HUES6 (cell line): ENCODE measurements around the gene GRIP2.

Source experiments
- H3K27ac ChIP-seq: 2 replicates; pipeline ENCODE4 v1.7.0; 2013; ENCODE audit warnings: low read depth, mild to moderate bottlenecking, low read length, inconsistent platforms
- H3K27me3 ChIP-seq: 2 replicates; pipeline ENCODE4 v1.6.1; 2013; ENCODE audit warnings: low read length; ENCODE audit not compliant: control insufficient read depth, insufficient read depth
- H3K36me3 ChIP-seq: 2 replicates; pipeline ENCODE4 v1.6.1; 2013; ENCODE audit warnings: low read length; ENCODE audit not compliant: control insufficient read depth, insufficient read depth
- H3K4me1 ChIP-seq: 2 replicates; pipeline ENCODE4 v1.6.1; 2013; ENCODE audit warnings: low read length; ENCODE audit not compliant: control insufficient read depth, insufficient read depth
- H3K4me3 ChIP-seq: 2 replicates; pipeline ENCODE4 v1.5.1; 2013; ENCODE audit warnings: low read depth, low read length
- H3K9ac ChIP-seq: one replicate; pipeline ENCODE4 v1.6.1; 2013; ENCODE audit warnings: mild to moderate bottlenecking, low read length
- H3K9me3 ChIP-seq: 2 replicates; pipeline ENCODE4 v1.6.1; 2013; ENCODE audit warnings: low read depth, low read length; ENCODE audit not compliant: control insufficient read depth, insufficient read depth

Gene GRIP2

DNA sequence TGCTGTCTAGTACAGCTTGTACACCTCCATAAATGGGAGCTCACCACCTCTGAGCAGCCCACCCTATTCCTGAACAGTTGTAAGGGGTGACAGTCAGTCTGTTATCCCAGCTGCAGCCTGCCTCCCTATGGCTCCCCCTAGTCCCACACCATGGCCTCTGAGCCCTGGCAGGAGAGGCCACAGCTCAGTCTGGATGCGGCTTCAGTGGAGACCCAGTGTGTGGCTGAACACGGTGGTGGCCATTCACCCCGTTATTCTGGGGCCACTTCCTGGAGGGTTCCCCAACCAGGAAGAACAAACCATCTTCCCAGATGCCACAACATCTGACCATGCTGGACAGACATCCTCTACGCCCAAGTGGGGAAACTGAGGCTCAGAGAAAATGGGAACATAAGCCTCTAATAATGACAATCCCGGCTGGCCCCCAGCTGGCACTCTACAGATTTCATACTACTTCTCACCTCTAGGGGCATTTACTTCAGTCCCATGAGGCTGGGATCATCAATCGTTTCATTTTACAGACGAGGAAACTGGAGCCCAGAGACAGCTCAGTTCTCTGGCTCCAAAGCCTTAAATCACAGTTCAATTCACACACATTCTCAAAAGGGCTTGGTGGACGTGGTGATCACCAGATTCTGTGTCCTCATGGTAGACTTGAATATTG, 9.2 kb upstream of the GRIP2 start:
- Histone ChIP-seq H3K27ac (no peak overlapping the region), H3K36me3 (no peaks in the 10 kb centered on the region), H3K4me3 (no peak overlapping the region), H3K27me3 (no peaks in the 10 kb centered on the region; the same call in 1 of the 2 replicates), H3K9me3 (no peaks in the 10 kb centered on the region), H3K9ac (no peak overlapping the region), H3K4me1 (peaks cover 14% of the 10 kb centered on the region; the same call in 1 of the 2 replicates)

DNA sequence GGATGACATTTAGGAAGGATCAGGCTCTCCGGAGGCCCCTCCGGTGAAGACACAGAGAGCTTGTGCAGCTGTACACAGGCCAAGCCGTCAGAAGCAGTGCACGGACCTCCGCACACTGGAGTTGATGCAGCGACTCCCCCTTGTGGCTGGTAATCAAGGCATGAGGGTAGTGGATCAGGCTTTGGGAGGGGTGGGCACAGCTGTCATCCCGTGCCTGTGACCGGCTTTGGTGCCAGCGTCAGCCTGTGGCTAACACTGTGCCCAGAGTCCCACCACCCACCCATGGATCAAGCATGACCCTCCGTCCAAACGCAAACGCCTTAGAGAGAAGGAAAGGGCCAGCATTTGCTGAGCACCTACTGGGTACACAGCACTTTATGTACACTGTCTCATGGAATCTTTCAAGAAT, 8.2 kb upstream of the GRIP2 start:
- H3K4me3 ChIP-seq, result no peak overlapping the region
- no peaks in the 10 kb centered on the region for H3K9me3 ChIP-seq
- no peak overlapping the region for H3K9ac ChIP-seq
- H3K4me1 ChIP-seq, result peaks cover 14% of the 10 kb centered on the region; the same call in 1 of the 2 replicates
- no peaks in the 10 kb centered on the region; the same call in 1 of the 2 replicates for H3K27me3 ChIP-seq
- no peak overlapping the region for H3K27ac ChIP-seq
- no peaks in the 10 kb centered on the region for H3K36me3 ChIP-seq

DNA sequence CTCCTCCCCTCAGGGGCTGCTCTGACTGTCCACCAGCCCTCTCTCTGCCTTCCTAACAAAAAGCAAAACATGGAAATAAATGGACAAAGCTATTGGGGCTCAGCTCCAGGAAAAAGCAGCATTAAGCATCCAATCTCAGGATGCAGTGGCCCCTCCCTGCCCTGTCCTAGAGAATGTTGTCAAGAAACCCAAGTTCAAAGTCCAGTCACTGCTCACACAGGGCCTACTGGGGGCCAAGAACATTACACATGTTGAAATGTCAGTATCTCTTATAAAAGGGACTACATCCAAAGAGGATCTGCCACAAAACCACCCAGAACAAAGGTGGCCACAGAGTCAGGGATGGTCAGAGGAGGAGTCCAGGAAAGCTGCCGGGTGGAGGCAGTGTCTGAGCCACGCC, 7.6 kb upstream of the GRIP2 start:
- Histone ChIP-seq H3K27me3 (no peaks in the 10 kb centered on the region; the same call in 1 of the 2 replicates), H3K9me3 (no peaks in the 10 kb centered on the region), H3K27ac (no peak overlapping the region), H3K36me3 (no peaks in the 10 kb centered on the region), H3K4me3 (no peak overlapping the region), H3K4me1 (peaks cover 14% of the 10 kb centered on the region; the same call in 1 of the 2 replicates), H3K9ac (no peak overlapping the region)

DNA sequence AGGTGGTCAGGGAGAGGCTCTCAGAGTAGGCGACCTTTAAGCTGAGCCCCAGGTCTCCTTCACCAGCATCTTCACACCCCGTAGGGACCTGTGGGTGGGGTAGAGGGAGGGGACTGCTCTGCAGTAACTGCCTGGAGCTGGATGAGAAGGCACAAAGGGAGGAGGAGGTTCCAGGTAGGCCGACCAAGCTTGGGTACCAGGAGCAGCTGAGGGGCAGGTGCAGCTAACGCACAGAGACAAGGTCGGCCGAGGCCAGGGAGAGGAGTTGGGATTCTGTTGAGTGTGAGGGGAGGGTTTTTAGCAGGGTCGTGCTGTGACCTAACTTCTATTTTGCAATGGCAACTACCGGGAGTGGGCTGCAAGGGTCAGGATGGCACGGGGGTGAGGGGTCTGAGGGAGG, 5.9 kb upstream of the GRIP2 start:
- H3K27ac ChIP-seq, result no peak overlapping the region
- H3K27me3 ChIP-seq, result no peaks in the 10 kb centered on the region; the same call in 1 of the 2 replicates
- H3K9ac ChIP-seq, result no peak overlapping the region
- H3K36me3 ChIP-seq, result no peaks in the 10 kb centered on the region
- H3K4me1 ChIP-seq, result peaks cover 7% of the 10 kb centered on the region; the same call in 1 of the 2 replicates
- H3K4me3 ChIP-seq, result no peak overlapping the region
- no peaks in the 10 kb centered on the region for H3K9me3 ChIP-seq

DNA sequence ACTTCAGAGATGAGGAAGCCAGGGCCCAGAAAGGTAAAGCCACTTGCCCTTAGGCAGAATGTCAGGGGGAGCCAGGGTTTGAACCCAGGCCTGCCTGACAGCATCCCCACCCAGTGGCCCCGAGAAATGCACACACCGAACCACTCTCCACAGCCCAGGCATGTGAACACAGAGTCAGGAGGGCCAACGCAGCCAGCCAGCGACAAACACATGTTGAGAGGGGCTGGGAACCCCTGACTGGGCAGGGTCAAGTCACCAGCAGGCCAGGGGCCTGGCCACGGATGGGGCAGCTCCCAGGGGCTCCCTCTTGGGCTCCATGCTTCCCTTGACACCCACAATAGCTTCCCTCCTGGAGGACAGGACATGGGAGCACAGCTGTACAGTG, 5.1 kb upstream of the GRIP2 start:
- Histone ChIP-seq H3K9me3 (no peaks in the 10 kb centered on the region), H3K27me3 (no peaks in the 10 kb centered on the region; the same call in 1 of the 2 replicates), H3K4me3 (no peak overlapping the region), H3K36me3 (no peaks in the 10 kb centered on the region), H3K9ac (no peak overlapping the region), H3K4me1 (peaks cover 10% of the 10 kb centered on the region; the same call in 1 of the 2 replicates), H3K27ac (no peak overlapping the region)

DNA sequence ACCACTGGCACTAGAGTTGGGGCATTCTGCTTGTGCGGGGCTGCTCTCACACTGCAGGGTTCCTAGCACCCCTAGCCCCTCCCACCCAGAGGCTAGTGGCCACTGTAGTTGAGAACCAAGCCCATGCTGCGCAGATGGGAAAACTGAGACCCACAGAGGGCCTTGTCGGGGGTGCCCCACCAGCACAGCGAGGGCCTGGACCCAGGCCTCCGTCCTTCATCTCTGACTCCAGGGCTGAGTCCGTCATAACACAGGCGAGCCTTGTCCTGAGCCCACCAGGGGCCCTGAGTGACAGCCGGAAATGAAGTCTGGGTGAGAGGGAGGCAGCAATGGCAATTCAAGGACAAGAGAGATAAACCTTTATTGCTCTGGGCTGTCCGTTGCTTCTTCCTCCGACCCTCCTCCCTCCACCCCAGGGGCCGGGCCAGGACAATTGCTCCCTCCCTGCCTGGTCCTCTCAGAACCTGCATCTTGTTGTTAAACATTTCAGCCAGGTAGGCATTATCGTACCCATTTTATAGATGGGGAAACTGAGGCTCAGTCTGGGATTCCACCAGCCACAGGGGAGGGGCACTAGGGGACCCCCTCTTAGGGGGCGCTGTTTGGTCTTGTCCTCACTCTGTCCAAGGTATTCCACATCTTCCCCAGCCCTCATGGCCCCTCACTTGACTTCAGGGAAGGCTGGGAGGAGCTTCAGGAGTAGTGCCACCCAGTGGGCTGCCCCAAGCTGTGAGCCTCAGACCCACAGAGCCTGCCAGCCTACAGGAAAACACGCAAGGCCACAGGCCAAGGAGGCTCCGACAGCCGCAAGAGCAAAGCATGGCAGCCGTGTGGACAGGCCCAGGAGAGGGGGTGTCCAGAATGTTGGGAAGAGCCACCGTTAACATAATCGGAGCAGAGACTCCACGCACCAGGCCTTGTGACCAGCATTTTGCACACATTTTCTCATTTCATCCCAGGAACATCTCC, 4.4 kb upstream of the GRIP2 start:
- H3K4me3 ChIP-seq, result no peak overlapping the region
- H3K9ac ChIP-seq, result no peak overlapping the region
- no peaks in the 10 kb centered on the region for H3K9me3 ChIP-seq
- H3K27ac ChIP-seq, result no peak overlapping the region
- H3K27me3 ChIP-seq, result no peaks in the 10 kb centered on the region; the same call in 1 of the 2 replicates
- peaks cover 13% of the 10 kb centered on the region; the same call in 1 of the 2 replicates for H3K4me1 ChIP-seq
- H3K36me3 ChIP-seq, result no peaks in the 10 kb centered on the region

DNA sequence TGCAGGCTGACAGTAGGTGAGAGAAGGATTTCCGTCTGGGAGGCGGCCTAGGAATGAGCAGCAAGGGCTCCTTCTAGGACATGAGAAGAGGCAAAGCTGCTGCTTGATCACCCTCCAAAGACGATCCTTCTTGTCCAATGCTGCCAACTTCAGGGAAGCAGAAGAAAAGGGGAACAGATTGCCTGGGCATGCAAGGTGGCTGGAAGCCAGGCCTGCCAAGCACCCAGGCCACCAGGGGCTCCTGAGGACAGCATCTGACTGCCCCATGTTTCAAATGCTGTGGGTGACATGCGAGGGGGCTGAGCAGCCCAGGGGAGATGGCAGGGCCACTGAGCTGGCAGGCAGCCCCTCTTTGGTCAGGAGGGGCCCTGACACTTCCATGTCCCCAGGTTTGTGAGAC, 3.3 kb upstream of the GRIP2 start:
- no peak overlapping the region for H3K9ac ChIP-seq
- no peaks in the 10 kb centered on the region for H3K36me3 ChIP-seq
- H3K27me3 ChIP-seq, result no peaks in the 10 kb centered on the region; the same call in 1 of the 2 replicates
- no peak overlapping the region for H3K27ac ChIP-seq
- H3K4me1 ChIP-seq, result peaks cover 13% of the 10 kb centered on the region; the same call in 1 of the 2 replicates
- no peaks in the 10 kb centered on the region for H3K9me3 ChIP-seq
- H3K4me3 ChIP-seq, result no peak overlapping the region

DNA sequence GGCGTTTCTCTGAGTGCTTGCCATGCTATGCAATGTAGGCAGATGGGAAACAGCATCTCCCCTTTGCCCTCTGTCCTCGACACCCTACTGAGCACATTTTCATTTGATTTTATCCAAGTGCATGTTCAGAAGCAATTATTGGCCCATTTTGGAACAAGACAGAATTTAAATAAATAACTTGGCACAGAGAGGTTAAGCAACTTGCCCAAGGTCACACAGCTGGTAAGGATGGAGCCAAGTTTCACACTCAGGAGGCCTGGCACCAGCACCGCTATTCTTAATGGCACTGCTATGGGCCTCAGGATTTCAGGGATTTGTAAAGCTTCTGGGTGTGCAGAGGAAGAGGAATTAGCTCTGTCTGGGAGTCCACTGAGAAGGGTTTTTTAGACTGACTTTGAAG, 2.5 kb upstream of the GRIP2 start:
- peaks cover 13% of the 10 kb centered on the region; the same call in 1 of the 2 replicates for H3K4me1 ChIP-seq
- no peak overlapping the region for H3K27ac ChIP-seq
- H3K9ac ChIP-seq, result no peak overlapping the region
- H3K36me3 ChIP-seq, result no peaks in the 10 kb centered on the region
- no peaks in the 10 kb centered on the region for H3K9me3 ChIP-seq
- no peak overlapping the region for H3K4me3 ChIP-seq
- H3K27me3 ChIP-seq, result no peaks in the 10 kb centered on the region; the same call in 1 of the 2 replicates

DNA sequence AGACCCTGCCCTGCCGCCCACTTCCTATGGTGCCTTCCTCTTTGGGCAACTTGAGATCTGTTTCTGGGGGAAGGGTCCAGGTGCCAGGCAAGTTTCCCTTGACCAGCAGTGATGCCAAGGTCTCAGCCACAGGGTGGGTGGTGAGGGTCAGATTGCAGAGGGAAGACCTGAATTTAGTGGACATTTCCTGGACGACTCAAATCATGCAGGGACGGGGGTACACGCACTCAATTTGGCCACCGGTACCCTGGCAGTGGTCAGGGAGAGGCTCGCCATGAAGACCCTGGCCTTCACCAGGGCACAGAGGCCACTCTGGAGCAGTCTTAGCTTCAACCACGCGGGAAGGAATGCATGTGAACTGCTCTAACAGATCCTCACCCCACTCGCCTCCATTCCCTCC, 1.5 kb upstream of the GRIP2 start:
- H3K27me3 ChIP-seq, result no peaks in the 10 kb centered on the region; the same call in 1 of the 2 replicates
- H3K4me3 ChIP-seq, result no peak overlapping the region
- H3K36me3 ChIP-seq, result no peaks in the 10 kb centered on the region
- peaks cover 21% of the 10 kb centered on the region; the same call in 1 of the 2 replicates for H3K4me1 ChIP-seq
- no peak overlapping the region for H3K9ac ChIP-seq
- H3K9me3 ChIP-seq, result no peaks in the 10 kb centered on the region
- no peak overlapping the region for H3K27ac ChIP-seq

DNA sequence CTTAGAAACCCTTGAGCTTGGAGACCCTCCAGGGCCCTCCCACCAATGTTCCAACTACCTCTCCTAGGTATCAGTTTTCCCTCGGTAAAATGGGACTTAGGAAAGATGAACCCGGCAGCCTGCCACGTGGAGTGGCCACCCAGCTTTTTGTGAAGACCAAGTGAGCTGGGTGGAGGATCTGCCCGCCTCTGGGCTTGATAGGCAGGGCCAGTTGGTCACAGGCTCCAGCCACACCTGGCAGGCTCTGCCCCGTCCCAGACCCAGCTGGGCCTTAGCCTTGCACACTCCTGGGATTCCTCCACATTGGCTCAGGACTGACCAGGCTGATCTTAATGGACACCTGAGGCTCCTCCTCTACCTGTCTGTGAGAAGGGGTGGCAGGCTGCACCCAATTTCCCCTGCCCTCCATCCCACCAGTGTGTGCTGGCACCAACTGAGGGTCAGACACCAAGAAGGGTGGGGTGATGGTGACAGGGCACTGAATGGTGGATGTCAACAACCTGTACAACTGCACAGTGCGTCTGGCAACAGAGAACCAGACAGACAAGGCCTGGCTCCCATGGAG, 761 bp upstream of the GRIP2 start:
- Histone ChIP-seq H3K36me3 (no peaks in the 10 kb centered on the region), H3K27me3 (no peaks in the 10 kb centered on the region; the same call in 1 of the 2 replicates), H3K27ac (no peak overlapping the region), H3K4me3 (no peak overlapping the region), H3K4me1 (peaks cover 21% of the 10 kb centered on the region), H3K9ac (no peak overlapping the region), H3K9me3 (no peaks in the 10 kb centered on the region)
